GM21529 (cell line): ENCODE data around the gene SH3TC1.

Experiments
- ATAC-seq: cut with Tn5 transposase; IDR thresholded peaks from one replicate; pipeline ENCODE4 v1.9.1; 2021; ENCODE audit not compliant: unreplicated experiment

Gene SH3TC1

GRCh38 chr4:8274765-8275547, 75.9 kb downstream of the SH3TC1 start:
- ATAC-seq: no peak

GRCh38 chr4:8275548-8275910, 76.4 kb downstream of the SH3TC1 start:
- no peak for ATAC-seq

- no peak for ATAC-seq
Observed at GRCh38 chr4:8276358-8277240, 77.5 kb downstream of the SH3TC1 start.

GRCh38 chr4:8277356-8278008, 78.4 kb downstream of the SH3TC1 start:
- no peak for ATAC-seq

GRCh38 chr4:8278009-8278395, 78.9 kb downstream of the SH3TC1 start:
- ATAC-seq: no peak

GRCh38 chr4:8278421-8279287, 79.6 kb downstream of the SH3TC1 start:
- ATAC-seq: no peak

GRCh38 chr4:8279321-8280157, 80.4 kb downstream of the SH3TC1 start:
- ATAC-seq: no peak

GRCh38 chr4:8280158-8280875, 81.2 kb downstream of the SH3TC1 start:
- ATAC-seq: no peak

GRCh38 chr4:8280876-8281440, 81.9 kb downstream of the SH3TC1 start:
- ATAC-seq: no peak

- no peak for ATAC-seq
Observed at GRCh38 chr4:8281519-8282133, 82.5 kb downstream of the SH3TC1 start.

- ATAC-seq: no peak
Observed at GRCh38 chr4:8282134-8282641, 83.1 kb downstream of the SH3TC1 start.

GRCh38 chr4:8282742-8283141, 83.7 kb downstream of the SH3TC1 start:
- no peak for ATAC-seq

GRCh38 chr4:8283161-8283560, 84.1 kb downstream of the SH3TC1 start:
- ATAC-seq: no peak

- no peak for ATAC-seq
Observed at GRCh38 chr4:8283631-8284121, 84.6 kb downstream of the SH3TC1 start.

- no peak for ATAC-seq
Observed at GRCh38 chr4:8284391-8284790, 85.3 kb downstream of the SH3TC1 start.

- ATAC-seq: no peak
Observed at GRCh38 chr4:8285143-8285975, 86.3 kb downstream of the SH3TC1 start.
